Activated T-helper 9 cell treated with anti-CD3 and anti-CD28 coated beads, Interleukin-2, amount 50 U/mL, for 16 hours (primary cell): ENCODE measurements around the gene LYVE1.

Experiments used
- DNase-seq: peaks from one replicate; pipeline ENCODE4 v3.0.0-alpha.2; 2020; ENCODE audit warnings: low read depth

Gene LYVE1

GRCh38 chr11:10520562-10520961 is 47.9 kb downstream of the LYVE1 start:
- no peak for DNase-seq

- no peak for DNase-seq
Measured at GRCh38 chr11:10519630-10520029, 48.8 kb downstream of the LYVE1 start.

GRCh38 chr11:10518891-10519290 is 49.6 kb downstream of the LYVE1 start:
- no peak for DNase-seq

- DNase-seq = no peak
Measured at GRCh38 chr11:10518123-10518522, 50.3 kb downstream of the LYVE1 start.

GRCh38 chr11:10515418-10515817 is 53.0 kb downstream of the LYVE1 start:
- no peak for DNase-seq

- no peak for DNase-seq
Measured at GRCh38 chr11:10514709-10515108, 53.8 kb downstream of the LYVE1 start.

GRCh38 chr11:10514202-10514601 is 54.3 kb downstream of the LYVE1 start:
- DNase-seq = no peak

GRCh38 chr11:10511181-10511621 is 57.3 kb downstream of the LYVE1 start:
- no peak for DNase-seq
